Measurements from ENCODE around the gene SENP2. TPM values are rescaled to one million over a fixed set of nuclear protein-coding genes. Genes with fewer than 3 reads are reported as not detected.

The SENP2 gene
- total and polyA plus RNA-seq, 4 donors: 7.5 to 42.1 (median 20.4) TPM

DNA sequence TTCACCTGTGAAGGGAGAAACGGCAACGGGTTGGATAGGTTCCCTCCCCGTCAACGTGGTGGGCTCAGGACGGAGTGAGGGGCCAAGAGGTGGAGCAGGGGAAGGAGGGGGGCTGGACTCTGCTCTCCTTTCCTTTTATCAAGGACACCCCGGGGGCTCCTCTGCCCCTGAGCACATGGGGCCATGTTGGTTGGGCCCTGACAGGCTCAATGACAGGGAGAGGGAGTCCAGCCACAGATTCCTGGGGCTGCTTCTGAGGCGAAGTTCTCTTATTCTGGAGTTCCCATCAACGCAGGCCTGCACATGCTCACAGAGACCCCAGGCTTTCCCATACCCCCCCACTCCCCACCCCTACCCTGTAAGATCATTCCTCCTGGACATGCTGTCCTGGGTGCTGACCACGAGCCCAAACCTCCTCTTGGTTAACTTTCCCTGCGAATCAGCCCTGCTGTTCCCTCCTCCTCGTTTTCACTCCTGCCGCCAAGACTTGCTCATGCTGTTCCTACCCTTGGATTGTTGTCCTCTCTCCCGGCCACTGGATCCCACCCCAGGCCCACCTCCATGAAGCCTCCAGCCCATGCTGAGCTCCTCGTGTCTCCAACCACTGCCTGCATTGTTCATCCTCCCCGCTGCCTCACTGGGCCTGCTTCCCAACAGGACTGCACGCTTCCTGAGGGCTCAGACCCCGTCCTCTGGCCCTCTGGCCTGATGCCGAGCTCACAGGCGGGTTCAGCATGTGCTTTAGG, 61.2 kb downstream of the SENP2 start:
- H3K9ac ChIP-seq (ENCODE audit: insufficient read depth in 1 of 2, low read length in 2 of 2): no peak overlapping the region
- H3K36me3 ChIP-seq (ENCODE audit: control insufficient read depth in 4 of 4, insufficient read depth in 4 of 4, low read length in 4 of 4): peaks cover 0 to 22% (median 15%) of the 10 kb centered on the region in 4 donors
- WGBS, 2 donors: 80 to 87% methylated on average over 18 to 19 of the region's 19 CpGs
- no peaks in the 10 kb centered on the region for H3K27me3 ChIP-seq (ENCODE audit: control insufficient read depth in 3 of 3, insufficient read depth in 3 of 3, low read length in 2 of 3)
- TF ChIP-seq, protein P1, sequence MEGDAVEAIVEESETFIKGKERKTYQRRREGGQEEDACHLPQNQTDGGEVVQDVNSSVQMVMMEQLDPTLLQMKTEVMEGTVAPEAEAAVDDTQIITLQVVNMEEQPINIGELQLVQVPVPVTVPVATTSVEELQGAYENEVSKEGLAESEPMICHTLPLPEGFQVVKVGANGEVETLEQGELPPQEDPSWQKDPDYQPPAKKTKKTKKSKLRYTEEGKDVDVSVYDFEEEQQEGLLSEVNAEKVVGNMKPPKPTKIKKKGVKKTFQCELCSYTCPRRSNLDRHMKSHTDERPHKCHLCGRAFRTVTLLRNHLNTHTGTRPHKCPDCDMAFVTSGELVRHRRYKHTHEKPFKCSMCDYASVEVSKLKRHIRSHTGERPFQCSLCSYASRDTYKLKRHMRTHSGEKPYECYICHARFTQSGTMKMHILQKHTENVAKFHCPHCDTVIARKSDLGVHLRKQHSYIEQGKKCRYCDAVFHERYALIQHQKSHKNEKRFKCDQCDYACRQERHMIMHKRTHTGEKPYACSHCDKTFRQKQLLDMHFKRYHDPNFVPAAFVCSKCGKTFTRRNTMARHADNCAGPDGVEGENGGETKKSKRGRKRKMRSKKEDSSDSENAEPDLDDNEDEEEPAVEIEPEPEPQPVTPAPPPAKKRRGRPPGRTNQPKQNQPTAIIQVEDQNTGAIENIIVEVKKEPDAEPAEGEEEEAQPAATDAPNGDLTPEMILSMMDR (IDR thresholded peaks at IDR 0.05; ENCODE audit: control extremely low read depth, extremely low read depth): no peak
- DNase-seq (no peak), ATAC-seq (ENCODE audit: insufficient read depth, low FRiP score) (no peak)
- H3K9me3 ChIP-seq (ENCODE audit: control insufficient read depth in 4 of 4, insufficient read depth in 3 of 4, low read length in 3 of 4): peaks cover 0 to 1% (median 0%) of the 10 kb centered on the region in 4 donors
- H3K27ac ChIP-seq (ENCODE audit: low read depth in 1 of 2, low read length in 1 of 2): no peak overlapping the region
- no peak overlapping the region for H3K4me3 ChIP-seq
- H3K4me1 ChIP-seq (ENCODE audit: control insufficient read depth in 5 of 5, insufficient read depth in 5 of 5, low read length in 5 of 5): no peaks in the 10 kb centered on the region

DNA sequence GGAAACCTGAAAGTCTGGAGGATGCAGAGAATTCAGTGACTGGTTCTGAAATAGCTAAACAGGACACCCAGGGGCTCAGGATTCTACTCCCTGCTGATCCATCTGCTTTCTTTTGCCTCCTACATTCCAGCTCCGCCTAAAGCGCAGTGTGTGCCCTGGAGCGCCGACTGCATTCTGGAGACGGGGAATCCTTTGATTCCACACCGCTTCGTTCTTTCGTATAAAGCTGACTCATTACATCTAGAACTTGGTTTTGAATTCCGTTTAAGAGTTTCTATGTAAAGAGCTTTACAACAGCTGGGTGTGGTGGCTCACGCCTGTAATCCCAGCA, 61.8 kb downstream of the SENP2 start:
- DNase-seq (no peak), ATAC-seq (ENCODE audit: insufficient read depth, low FRiP score) (no peak)
- Histone ChIP-seq H3K9ac (ENCODE audit: insufficient read depth in 1 of 2, low read length in 2 of 2) (no peak overlapping the region), H3K27me3 (ENCODE audit: control insufficient read depth in 3 of 3, insufficient read depth in 3 of 3, low read length in 2 of 3) (no peaks in the 10 kb centered on the region), H3K27ac (ENCODE audit: low read depth in 1 of 2, low read length in 1 of 2) (no peak overlapping the region), H3K36me3 (ENCODE audit: control insufficient read depth in 4 of 4, insufficient read depth in 4 of 4, low read length in 4 of 4) (peaks cover 0 to 22% (median 18%) of the 10 kb centered on the region in 4 donors), H3K4me1 (ENCODE audit: control insufficient read depth in 5 of 5, insufficient read depth in 5 of 5, low read length in 5 of 5) (no peaks in the 10 kb centered on the region), H3K9me3 (ENCODE audit: control insufficient read depth in 4 of 4, insufficient read depth in 3 of 4, low read length in 3 of 4) (peaks cover 0 to 1% (median 0%) of the 10 kb centered on the region in 4 donors), H3K4me3 (no peak overlapping the region)
- TF ChIP-seq, protein P1 (IDR thresholded peaks at IDR 0.05; ENCODE audit: control extremely low read depth, extremely low read depth): no peak
- WGBS, 2 donors: 97 to 98% methylated on average over 10 of the region's 10 CpGs

DNA sequence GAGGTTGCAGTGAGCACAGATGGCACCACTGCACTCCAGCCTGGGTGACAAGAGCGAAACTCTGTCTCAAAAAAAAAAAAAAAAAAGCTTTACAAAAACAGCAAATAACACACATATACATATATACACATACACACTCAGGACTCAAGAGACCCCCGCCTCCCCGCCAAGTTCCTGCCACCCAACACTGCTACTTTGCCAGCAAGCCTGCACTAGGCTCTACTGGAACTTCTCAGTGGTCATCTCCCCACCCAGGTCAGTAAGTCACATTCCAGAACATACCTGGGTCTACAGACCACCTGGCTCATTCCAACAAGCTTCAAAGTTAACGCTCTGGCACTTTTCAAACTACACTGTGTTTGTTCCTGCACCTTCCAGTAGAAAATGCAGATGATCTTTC, 62.3 kb downstream of the SENP2 start:
- no peaks in the 10 kb centered on the region for H3K4me1 ChIP-seq (ENCODE audit: control insufficient read depth in 5 of 5, insufficient read depth in 5 of 5, low read length in 5 of 5)
- no peak overlapping the region for H3K4me3 ChIP-seq
- H3K36me3 ChIP-seq (ENCODE audit: control insufficient read depth in 4 of 4, insufficient read depth in 4 of 4, low read length in 4 of 4): peaks cover 0 to 22% (median 18%) of the 10 kb centered on the region in 4 donors
- H3K9ac ChIP-seq (ENCODE audit: insufficient read depth in 1 of 2, low read length in 2 of 2): no peak overlapping the region
- no peaks in the 10 kb centered on the region for H3K27me3 ChIP-seq (ENCODE audit: control insufficient read depth in 3 of 3, insufficient read depth in 3 of 3, low read length in 2 of 3)
- TF ChIP-seq, protein P1 (IDR thresholded peaks at IDR 0.05; ENCODE audit: control extremely low read depth, extremely low read depth): no peak
- peaks cover 0 to 1% (median 0%) of the 10 kb centered on the region in 4 donors for H3K9me3 ChIP-seq (ENCODE audit: control insufficient read depth in 4 of 4, insufficient read depth in 3 of 4, low read length in 3 of 4)
- WGBS, 2 donors: 99 to 100% methylated on average over 3 to 4 of the region's 4 CpGs
- DNase-seq (no peak), ATAC-seq (ENCODE audit: insufficient read depth, low FRiP score) (no peak)
- H3K27ac ChIP-seq (ENCODE audit: low read depth in 1 of 2, low read length in 1 of 2): no peak overlapping the region

Measured in lung (tissue), 12 donors.